Measurements from ENCODE around the gene PTPRH. TPM values are rescaled to one million over a fixed set of nuclear protein-coding genes. Genes with fewer than 3 reads are reported as not detected.

The PTPRH gene
- total RNA-seq, 1 experiment from 2014 or later: 0.17 TPM

DNA sequence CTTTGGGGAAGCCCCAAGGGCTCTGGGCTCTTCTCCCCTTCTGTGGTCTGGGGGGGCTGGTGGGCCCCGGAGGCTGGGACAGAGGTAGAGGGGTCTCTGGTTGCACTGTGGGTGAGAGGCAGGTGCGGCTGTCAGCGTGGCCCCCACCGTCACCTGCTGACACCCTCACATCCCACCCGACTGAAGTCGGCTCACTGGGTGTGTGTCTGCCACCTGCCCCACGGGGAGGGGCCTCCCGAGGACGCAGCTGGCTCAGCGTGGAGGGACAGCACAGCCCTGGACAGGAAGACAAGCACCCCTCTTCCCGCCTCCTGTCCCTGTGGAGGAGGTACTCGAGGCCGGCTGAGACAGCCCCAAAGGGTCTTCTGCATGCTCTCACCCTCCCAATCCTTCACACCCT, 21.5 kb upstream of the PTPRH start:
- no peak for DNase-seq (ENCODE audit: low spot score)
- no TSS peak for BruUV-seq (replicated peaks)
- POLR2A ChIA-PET (ENCODE audit: low non-redundant PET): no interaction called here
- Histone ChIP-seq H3K4me3 (ENCODE audit: low read depth, low read length, poor library complexity, severe bottlenecking) (no peak overlapping the region), H3K27ac (ENCODE audit: low read depth, low read length, poor library complexity, severe bottlenecking) (no peak overlapping the region), H3K36me3 (ENCODE audit: insufficient read depth, low read length, poor library complexity, severe bottlenecking) (peaks cover 38% of the 10 kb centered on the region), H3K4me1 (ENCODE audit: insufficient read depth, low read length, poor library complexity, severe bottlenecking) (no peaks in the 10 kb centered on the region), H3K9me3 (ENCODE audit: low read depth, low read length, poor library complexity, severe bottlenecking) (no peaks in the 10 kb centered on the region), H3K27me3 (replicated peaks; ENCODE audit: insufficient read depth, low read depth, low read length, poor library complexity) (no peaks in the 10 kb centered on the region)
- no peak for TF ChIP-seq EZH2 (IDR thresholded peaks at IDR 0.05; ENCODE audit: borderline replicate concordance, low read depth, low read length, poor library complexity, severe bottlenecking)
- TF ChIP-seq, protein P1, sequence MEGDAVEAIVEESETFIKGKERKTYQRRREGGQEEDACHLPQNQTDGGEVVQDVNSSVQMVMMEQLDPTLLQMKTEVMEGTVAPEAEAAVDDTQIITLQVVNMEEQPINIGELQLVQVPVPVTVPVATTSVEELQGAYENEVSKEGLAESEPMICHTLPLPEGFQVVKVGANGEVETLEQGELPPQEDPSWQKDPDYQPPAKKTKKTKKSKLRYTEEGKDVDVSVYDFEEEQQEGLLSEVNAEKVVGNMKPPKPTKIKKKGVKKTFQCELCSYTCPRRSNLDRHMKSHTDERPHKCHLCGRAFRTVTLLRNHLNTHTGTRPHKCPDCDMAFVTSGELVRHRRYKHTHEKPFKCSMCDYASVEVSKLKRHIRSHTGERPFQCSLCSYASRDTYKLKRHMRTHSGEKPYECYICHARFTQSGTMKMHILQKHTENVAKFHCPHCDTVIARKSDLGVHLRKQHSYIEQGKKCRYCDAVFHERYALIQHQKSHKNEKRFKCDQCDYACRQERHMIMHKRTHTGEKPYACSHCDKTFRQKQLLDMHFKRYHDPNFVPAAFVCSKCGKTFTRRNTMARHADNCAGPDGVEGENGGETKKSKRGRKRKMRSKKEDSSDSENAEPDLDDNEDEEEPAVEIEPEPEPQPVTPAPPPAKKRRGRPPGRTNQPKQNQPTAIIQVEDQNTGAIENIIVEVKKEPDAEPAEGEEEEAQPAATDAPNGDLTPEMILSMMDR (conservative IDR thresholded peaks at IDR 0.05; ENCODE audit: low read depth, low read length): no peak
- CTCF ChIA-PET: no interaction called here
- intact Hi-C loops (cut with micrococcal nuclease; ENCODE audit: unreplicated experiment): no loop called here

DNA sequence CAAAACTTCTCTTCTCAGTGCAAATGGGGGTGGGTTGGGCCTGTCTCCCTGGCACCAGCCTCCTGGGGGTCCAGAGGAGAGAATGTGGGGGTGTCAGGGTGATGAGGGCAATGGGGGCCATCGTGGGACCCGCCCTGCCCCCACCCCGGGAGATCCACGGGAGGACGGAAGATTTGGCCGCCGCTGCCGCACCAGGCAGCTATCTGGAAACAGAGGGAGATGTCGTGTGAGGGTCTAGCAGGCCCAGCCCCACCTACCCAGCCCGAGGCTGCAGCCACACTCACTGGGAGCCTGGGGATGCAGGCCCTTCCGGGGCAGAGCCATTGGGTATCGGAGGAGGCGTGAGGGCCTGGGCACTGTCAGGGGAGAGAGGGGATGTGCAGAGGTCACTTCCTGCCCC, 21.0 kb upstream of the PTPRH start:
- Histone ChIP-seq H3K4me1 (ENCODE audit: insufficient read depth, low read length, poor library complexity, severe bottlenecking) (no peaks in the 10 kb centered on the region), H3K27ac (ENCODE audit: low read depth, low read length, poor library complexity, severe bottlenecking) (no peak overlapping the region), H3K4me3 (ENCODE audit: low read depth, low read length, poor library complexity, severe bottlenecking) (no peak overlapping the region), H3K36me3 (ENCODE audit: insufficient read depth, low read length, poor library complexity, severe bottlenecking) (peaks cover 37% of the 10 kb centered on the region), H3K9me3 (ENCODE audit: low read depth, low read length, poor library complexity, severe bottlenecking) (no peaks in the 10 kb centered on the region), H3K27me3 (replicated peaks; ENCODE audit: insufficient read depth, low read depth, low read length, poor library complexity) (no peaks in the 10 kb centered on the region)
- CTCF ChIA-PET: no interaction called here
- intact Hi-C loops (cut with micrococcal nuclease; ENCODE audit: unreplicated experiment): no loop called here
- no peak for TF ChIP-seq EZH2 (IDR thresholded peaks at IDR 0.05; ENCODE audit: borderline replicate concordance, low read depth, low read length, poor library complexity, severe bottlenecking)
- TF ChIP-seq, protein P1 (conservative IDR thresholded peaks at IDR 0.05; ENCODE audit: low read depth, low read length): no peak
- no TSS peak for BruUV-seq (replicated peaks)
- no peak for DNase-seq (ENCODE audit: low spot score)
- POLR2A ChIA-PET (ENCODE audit: low non-redundant PET): no interaction called here

DNA sequence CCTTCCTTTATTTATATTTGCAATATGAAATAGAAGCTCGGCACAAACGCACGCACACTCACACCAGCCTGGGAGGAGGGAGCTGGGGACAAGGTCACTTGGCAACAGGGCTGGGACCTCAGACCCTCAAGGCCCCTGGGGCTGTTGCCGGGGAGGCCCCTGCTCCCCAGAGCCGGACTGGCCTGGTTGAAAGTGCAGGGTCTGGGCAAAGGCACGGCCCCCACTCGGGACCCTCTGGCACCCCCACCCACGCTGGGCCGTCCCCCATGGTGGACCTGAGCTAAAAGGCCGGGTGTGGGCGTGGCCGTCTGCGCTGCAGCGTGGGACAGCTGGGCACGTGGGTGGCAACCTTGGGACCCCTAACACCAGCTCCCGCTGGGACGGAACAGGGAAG, 20.5 kb upstream of the PTPRH start:
- ChIA-PET POLR2A (ENCODE audit: low non-redundant PET) (no interaction called here), CTCF (no interaction called here)
- no peak overlapping the region for H3K4me3 ChIP-seq (ENCODE audit: low read depth, low read length, poor library complexity, severe bottlenecking)
- H3K27me3 ChIP-seq (replicated peaks; ENCODE audit: insufficient read depth, low read depth, low read length, poor library complexity): no peaks in the 10 kb centered on the region
- no peaks in the 10 kb centered on the region for H3K9me3 ChIP-seq (ENCODE audit: low read depth, low read length, poor library complexity, severe bottlenecking)
- DNase-seq (ENCODE audit: low spot score): no peak
- BruUV-seq (replicated peaks): TSS peak; percentile 92
- peaks cover 36% of the 10 kb centered on the region for H3K36me3 ChIP-seq (ENCODE audit: insufficient read depth, low read length, poor library complexity, severe bottlenecking)
- intact Hi-C loops (cut with micrococcal nuclease; ENCODE audit: unreplicated experiment): no loop called here
- TF ChIP-seq, protein P1 (conservative IDR thresholded peaks at IDR 0.05; ENCODE audit: low read depth, low read length): no peak
- TF ChIP-seq EZH2 (IDR thresholded peaks at IDR 0.05; ENCODE audit: borderline replicate concordance, low read depth, low read length, poor library complexity, severe bottlenecking): no peak
- no peak overlapping the region for H3K27ac ChIP-seq (ENCODE audit: low read depth, low read length, poor library complexity, severe bottlenecking)
- H3K4me1 ChIP-seq (ENCODE audit: insufficient read depth, low read length, poor library complexity, severe bottlenecking): no peaks in the 10 kb centered on the region

Data from A673 (cell line).